Psoas muscle (tissue), 8 donors: ENCODE measurements around the gene KCNAB2. TPM values are rescaled to one million over a fixed set of nuclear protein-coding genes. Genes with fewer than 3 reads are reported as not detected.

Source experiments
- ATAC-seq, 4 donors: fragments of 200-7000 bp; cut with Tn5 transposase; one replicate each; pipeline ENCODE4 v1.9.1; 2020; ENCODE audit warnings: moderate library complexity in 3 of 4, mild to moderate bottlenecking in 2 of 4
- DNase-seq, 2 donors: peaks; one replicate each; pipeline ENCODE4 v3.0.0-alpha.2; 2020
- H3K27ac ChIP-seq: fragments of 200-600 bp; one replicate; pipeline ENCODE4 v1.8.0; 2022
- H3K27me3 ChIP-seq, 3 donors: fragments of 200-600 bp in 1 of 3; one replicate each; pipeline versions ENCODE4 v1.6.1 to v1.8.0; 2013 to 2022; ENCODE audit warnings: low read length in 2 of 3, mild to moderate bottlenecking in 2 of 3, moderate library complexity in 1 of 3; ENCODE audit not compliant: insufficient read depth in 3 of 3
- H3K36me3 ChIP-seq, 2 donors: fragments of 200-600 bp in 1 of 2; one replicate each; pipeline versions ENCODE4 v1.6.1 to v1.8.0; 2013 to 2022; ENCODE audit warnings: low read depth in 1 of 2, mild to moderate bottlenecking in 1 of 2, moderate library complexity in 1 of 2; ENCODE audit not compliant: insufficient read depth in 1 of 2
- H3K4me1 ChIP-seq: fragments of 200-600 bp; one replicate; pipeline ENCODE4 v1.8.0; 2022
- H3K4me3 ChIP-seq: fragments of 200-600 bp; one replicate; pipeline ENCODE4 v1.8.0; 2022; ENCODE audit warnings: mild to moderate bottlenecking
- H3K9me3 ChIP-seq: fragments of 200-600 bp; one replicate; pipeline ENCODE4 v1.8.0; 2022
- CTCF ChIP-seq: fragments of 200-600 bp; IDR thresholded peaks from one replicate; pipeline ENCODE4 v1.8.0; 2022; ENCODE audit warnings: antibody characterized with exemption
- WGBS, 3 donors: extraction: QIAGEN DNeasy Blood & Tissue Kit; methylation state at CpG; one replicate each; pipeline versions ENCODE4 v1.1.6 to v1.1.7; 2013; 5-methylcytosine and 5-hydroxymethylcytosine counted together
- intact Hi-C, 2 donors: fragments of 100-400 bp; cut with DNase I; formaldehyde crosslinking; loops; one replicate each; pipeline versions ENCODE4 v1.11.0 to v1.14.2; 2022
- polyA plus RNA-seq, 3 donors: library from polyadenylated mRNA; stranded (reverse); fragments of 200-250 nt; gene quantifications; one replicate each; pipeline ENCODE4 v1.2.3, GENCODE V29; 2013
- total RNA-seq, 4 donors: library from RNA; stranded (reverse); fragmentation: NEBNext Ultra II Directional in 2 of 4; extraction: Animal tissue kit (Norgen Biotek cat#: 25700) in 2 of 4; gene quantifications; one replicate each; pipeline versions ENCODE4 v1.2.1 to v1.2.4, GENCODE V29; 2021 to 2023
- donor health status: healthy with polysubstance abuse.
- donor health status: DM: no; HTN: no; CAD: no; lungs with moderate emphysema.
- donor health status: Bipolar disorder and iron deficiency.
- donor health status: healthy.
- donor health status: DM: yes; HTN: yes; CAD: no.
- donor health status: DM: no; HTN: no; CAD: no.
- donor health status: DM: no; HTN: no; CAD: no.
- donor health status: DM: yes; HTN: yes; CAD: no.

The KCNAB2 gene
- total and polyA plus RNA-seq, 7 donors, result 0.86 to 8.8 (median 2.1) TPM

- TF ChIP-seq CTCF, result no peak
- H3K36me3 ChIP-seq, result no peaks in the 10 kb centered on the region
- no peak overlapping the region for H3K27ac ChIP-seq
- H3K4me1 ChIP-seq, result no peaks in the 10 kb centered on the region
- intact Hi-C loops, result no loop called here
- H3K4me3 ChIP-seq, result no peak overlapping the region
- ATAC-seq (no peak), DNase-seq (peak; percentile 13 to 38)
- peaks cover 0 to 17% (median 5%) of the 10 kb centered on the region in 3 donors for H3K27me3 ChIP-seq
- WGBS, 3 donors, result 91 to 93% (median 92%) methylated on average over 21 to 23 of the region's 23 CpGs
- H3K9me3 ChIP-seq, result no peaks in the 10 kb centered on the region
Measured at GRCh38 chr1:6096243-6097116, 50.8 kb downstream of the KCNAB2 start.

DNA sequence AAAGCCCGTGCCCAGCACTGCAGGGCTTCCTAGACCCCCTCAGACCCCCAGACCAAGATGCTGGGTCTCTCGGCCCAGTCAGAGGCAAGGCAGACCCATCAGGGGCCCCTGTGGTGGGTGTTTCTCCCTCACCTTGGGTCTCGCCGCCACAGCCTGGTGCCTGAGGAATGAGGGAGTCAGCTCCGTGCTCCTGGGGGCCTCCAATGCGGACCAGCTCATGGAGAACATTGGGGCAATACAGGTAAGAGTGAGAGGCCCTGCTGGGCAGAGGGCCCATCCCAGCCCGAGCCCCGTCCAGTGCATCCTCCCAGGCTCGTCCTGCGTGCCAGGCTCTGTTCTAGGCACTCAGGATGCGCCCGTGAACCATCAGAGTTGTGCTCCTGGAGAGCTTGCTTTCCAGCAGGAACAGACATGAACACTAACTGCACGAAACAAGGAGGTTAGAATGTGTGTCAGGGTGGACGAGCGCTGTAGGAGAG, 51.5 kb downstream of the KCNAB2 start:
- no peak overlapping the region for H3K4me3 ChIP-seq
- 91 to 94% (median 93%) methylated on average over 15 of the region's 15 CpGs for WGBS, 3 donors
- peak; percentile 10 to 39 for DNase-seq
- H3K4me1 ChIP-seq, result no peaks in the 10 kb centered on the region
- peaks cover 0 to 17% (median 9%) of the 10 kb centered on the region in 3 donors for H3K27me3 ChIP-seq
- no peak for TF ChIP-seq CTCF
- H3K27ac ChIP-seq, result no peak overlapping the region
- no peaks in the 10 kb centered on the region for H3K36me3 ChIP-seq
- H3K9me3 ChIP-seq, result no peaks in the 10 kb centered on the region
- ATAC-seq, result no peak
- intact Hi-C loops, result no loop called here

- no peak overlapping the region for H3K27ac ChIP-seq
- H3K27me3 ChIP-seq, result peaks cover 0 to 18% (median 9%) of the 10 kb centered on the region in 3 donors
- peak in 1 of 2 donors; percentile 39 for DNase-seq
- 76 to 83% (median 78%) methylated on average over 16 to 17 of the region's 17 CpGs for WGBS, 3 donors
- H3K4me3 ChIP-seq, result no peak overlapping the region
- no peaks in the 10 kb centered on the region for H3K36me3 ChIP-seq
- no peaks in the 10 kb centered on the region for H3K4me1 ChIP-seq
- H3K9me3 ChIP-seq, result no peaks in the 10 kb centered on the region
- no peak for ATAC-seq
- intact Hi-C loops, result no loop called here
- no peak for TF ChIP-seq CTCF
Measured at GRCh38 chr1:6097824-6098223, 52.1 kb downstream of the KCNAB2 start.

DNA sequence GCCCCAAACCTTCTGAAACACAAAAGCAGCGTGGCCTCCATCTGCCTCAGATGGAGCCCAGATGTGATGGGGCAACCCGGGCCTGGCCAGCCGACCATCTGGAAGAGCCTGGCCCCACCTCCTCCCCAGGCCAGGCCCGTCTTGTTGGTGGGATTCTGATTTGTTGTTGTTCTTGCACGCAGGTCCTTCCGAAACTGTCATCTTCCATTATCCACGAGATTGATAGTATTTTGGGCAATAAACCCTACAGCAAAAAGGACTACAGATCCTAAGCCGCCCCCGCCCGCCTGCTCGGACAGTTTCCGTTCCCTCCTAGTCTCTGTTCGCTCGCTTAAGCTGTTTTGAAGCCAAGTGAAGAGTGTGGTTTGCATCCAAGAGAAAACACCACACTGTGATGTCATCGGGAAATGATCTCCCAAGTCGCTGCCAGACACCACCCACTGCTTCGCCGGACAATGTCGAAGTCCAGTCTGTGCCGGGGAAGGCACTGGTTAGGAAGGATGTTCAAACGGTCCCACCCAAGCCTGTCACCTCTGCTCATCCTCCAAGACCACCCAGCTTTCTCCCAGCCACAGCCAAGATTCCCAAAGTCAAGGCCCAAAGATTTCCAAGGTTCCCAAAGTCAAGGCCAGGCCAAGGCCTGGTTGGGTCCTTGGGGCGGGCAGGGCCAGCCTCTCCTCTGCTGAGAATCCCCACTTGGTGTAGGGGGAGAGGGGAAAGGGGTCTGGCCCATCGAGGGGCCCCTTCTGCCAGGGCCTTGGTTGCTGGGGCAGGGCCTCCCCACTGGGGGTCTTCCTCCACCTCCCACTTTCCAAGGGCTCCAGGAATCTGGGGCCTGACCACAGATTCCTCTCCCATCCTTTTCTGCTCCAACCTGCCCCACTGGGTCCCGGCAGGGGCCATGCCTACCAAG, 52.9 kb downstream of the KCNAB2 start:
- no peak overlapping the region for H3K4me3 ChIP-seq
- no peaks in the 10 kb centered on the region for H3K4me1 ChIP-seq
- intact Hi-C loops, result no loop called here
- peak; percentile 50 to 58 for DNase-seq
- WGBS, 3 donors, result 47 to 62% (median 51%) methylated on average over 24 of the region's 24 CpGs
- no peak overlapping the region for H3K27ac ChIP-seq
- no peaks in the 10 kb centered on the region for H3K36me3 ChIP-seq
- no peak for TF ChIP-seq CTCF
- peak in 1 of 4 donors; percentile 54 for ATAC-seq
- peaks cover 0 to 19% (median 9%) of the 10 kb centered on the region in 3 donors for H3K27me3 ChIP-seq
- no peaks in the 10 kb centered on the region for H3K9me3 ChIP-seq
